Measurements from ENCODE around the gene GET3.

The GET3 gene

DNA sequence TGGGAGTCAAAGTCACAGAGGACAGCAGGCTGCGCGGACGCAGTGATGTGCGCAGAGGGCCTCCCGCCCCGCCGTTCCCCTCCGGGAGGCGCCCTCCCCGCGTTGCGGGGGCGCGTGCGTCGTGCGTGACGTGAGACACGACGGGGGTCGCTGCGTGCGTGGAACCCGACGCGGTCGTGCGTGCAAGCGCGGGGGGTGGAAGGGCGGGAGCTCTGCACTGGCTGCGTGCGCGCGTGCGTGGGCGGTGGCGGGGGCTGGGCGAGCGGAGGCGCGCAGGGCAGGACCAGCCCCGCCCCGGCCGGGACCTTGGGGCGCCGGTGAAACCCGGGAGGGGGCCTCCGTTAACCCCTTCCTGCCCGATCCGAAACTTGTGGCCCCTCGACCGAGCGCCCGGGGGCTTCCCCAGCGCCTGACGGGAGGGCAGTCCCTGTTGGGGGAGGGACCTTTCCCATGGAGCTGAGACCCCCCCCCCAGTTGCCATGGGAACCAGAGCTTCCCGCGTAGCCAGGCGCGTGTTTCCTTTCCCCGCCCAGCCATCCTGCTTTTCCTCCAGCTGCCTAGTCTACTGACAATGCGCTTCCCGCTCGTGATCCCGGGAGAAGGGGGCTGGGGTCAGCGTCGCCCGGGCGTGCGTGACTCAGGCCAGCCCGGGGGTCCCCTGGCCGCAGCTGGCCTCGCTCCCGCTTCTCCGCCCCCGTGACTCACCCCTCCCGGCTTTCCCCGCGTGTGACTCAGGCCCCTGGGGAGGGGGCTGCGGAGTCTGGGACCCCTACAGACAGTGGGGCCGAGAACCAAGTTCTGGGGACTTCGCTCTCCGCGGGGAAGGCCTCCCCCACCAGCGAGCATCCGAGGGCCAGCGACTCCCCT lies 45.4 kb downstream of the GET3 start:
- Histone ChIP-seq H2AFZ (ENCODE audit: low read length) (peak overlapping the region; percentile 78), H3K9ac (ENCODE audit: low read length) (peak overlapping the region; percentile 34; the same call in 1 of the 2 replicates), H3K79me2 (ENCODE audit: low read length) (no peaks in the 10 kb centered on the region), H4K20me1 (ENCODE audit: insufficient read depth, low read length) (no peaks in the 10 kb centered on the region), H3K27ac (ENCODE audit: low read length) (no peak overlapping the region), H3K9me3 (replicated peaks; ENCODE audit: insufficient read depth, low read length) (no peaks in the 10 kb centered on the region), H3K27me3 (replicated peaks; ENCODE audit: insufficient read depth, low read length) (no peaks in the 10 kb centered on the region), H3F3A (ENCODE audit: insufficient read depth, low read length) (peaks cover 13% of the 10 kb centered on the region), H3K9me2 (replicated peaks; ENCODE audit: insufficient read depth, low read length) (no peaks in the 10 kb centered on the region), H3K4me3 (ENCODE audit: low read length) (peak overlapping the region; percentile 64), H3K4me1 (ENCODE audit: low read length) (peaks cover 12% of the 10 kb centered on the region), H3K36me3 (replicated peaks; ENCODE audit: insufficient read depth, low read length) (no peaks in the 10 kb centered on the region), H3K4me2 (ENCODE audit: low read depth, low read length) (peak overlapping the region; percentile 93)
- peak; percentile 23 for DNase-seq
- TF ChIP-seq, protein P1, sequence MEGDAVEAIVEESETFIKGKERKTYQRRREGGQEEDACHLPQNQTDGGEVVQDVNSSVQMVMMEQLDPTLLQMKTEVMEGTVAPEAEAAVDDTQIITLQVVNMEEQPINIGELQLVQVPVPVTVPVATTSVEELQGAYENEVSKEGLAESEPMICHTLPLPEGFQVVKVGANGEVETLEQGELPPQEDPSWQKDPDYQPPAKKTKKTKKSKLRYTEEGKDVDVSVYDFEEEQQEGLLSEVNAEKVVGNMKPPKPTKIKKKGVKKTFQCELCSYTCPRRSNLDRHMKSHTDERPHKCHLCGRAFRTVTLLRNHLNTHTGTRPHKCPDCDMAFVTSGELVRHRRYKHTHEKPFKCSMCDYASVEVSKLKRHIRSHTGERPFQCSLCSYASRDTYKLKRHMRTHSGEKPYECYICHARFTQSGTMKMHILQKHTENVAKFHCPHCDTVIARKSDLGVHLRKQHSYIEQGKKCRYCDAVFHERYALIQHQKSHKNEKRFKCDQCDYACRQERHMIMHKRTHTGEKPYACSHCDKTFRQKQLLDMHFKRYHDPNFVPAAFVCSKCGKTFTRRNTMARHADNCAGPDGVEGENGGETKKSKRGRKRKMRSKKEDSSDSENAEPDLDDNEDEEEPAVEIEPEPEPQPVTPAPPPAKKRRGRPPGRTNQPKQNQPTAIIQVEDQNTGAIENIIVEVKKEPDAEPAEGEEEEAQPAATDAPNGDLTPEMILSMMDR (IDR thresholded peaks at IDR 0.05; ENCODE audit: low read length): peak; percentile 16
- TF ChIP-seq EZH2 (optimal IDR thresholded peaks at IDR 0.05; ENCODE audit: low read depth, low read length): no peak

DNA sequence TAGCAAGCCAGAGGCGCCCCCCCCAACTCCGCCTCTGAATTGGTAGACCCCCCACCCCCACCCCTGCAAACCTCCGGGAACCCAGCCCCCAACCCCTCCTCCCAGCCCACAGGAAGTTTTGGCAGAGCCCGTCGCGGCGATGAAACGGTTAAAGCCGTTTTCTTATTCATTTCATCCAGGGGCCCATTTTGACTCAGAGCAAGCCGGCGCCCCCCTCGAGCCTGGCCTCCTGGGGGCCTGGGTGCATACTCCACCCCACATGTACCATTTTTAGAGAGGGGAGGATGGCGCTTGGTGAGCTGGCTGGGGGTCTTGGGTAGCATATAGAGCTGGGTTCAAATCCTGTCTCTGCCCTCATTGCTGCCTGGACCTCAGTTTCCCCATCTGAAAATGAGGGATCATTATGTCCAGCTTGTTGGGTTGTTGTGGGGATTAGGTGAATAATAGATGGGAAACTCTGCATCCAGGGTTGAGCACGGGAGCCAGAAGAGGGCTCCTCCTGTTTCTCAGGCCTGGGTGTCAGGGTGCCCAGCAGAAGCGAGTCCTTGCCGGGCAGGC lies 46.1 kb downstream of the GET3 start:
- Histone ChIP-seq H3K4me3 (ENCODE audit: low read length) (no peak overlapping the region), H3K9ac (ENCODE audit: low read length) (no peak overlapping the region), H3K79me2 (ENCODE audit: low read length) (no peaks in the 10 kb centered on the region), H3K4me1 (ENCODE audit: low read length) (peaks cover 14% of the 10 kb centered on the region), H3K27me3 (replicated peaks; ENCODE audit: insufficient read depth, low read length) (no peaks in the 10 kb centered on the region), H3K27ac (ENCODE audit: low read length) (no peak overlapping the region), H4K20me1 (ENCODE audit: insufficient read depth, low read length) (no peaks in the 10 kb centered on the region), H3F3A (ENCODE audit: insufficient read depth, low read length) (peaks cover 16% of the 10 kb centered on the region), H3K9me2 (replicated peaks; ENCODE audit: insufficient read depth, low read length) (no peaks in the 10 kb centered on the region), H2AFZ (ENCODE audit: low read length) (no peak overlapping the region), H3K9me3 (replicated peaks; ENCODE audit: insufficient read depth, low read length) (no peaks in the 10 kb centered on the region), H3K4me2 (ENCODE audit: low read depth, low read length) (no peak overlapping the region), H3K36me3 (replicated peaks; ENCODE audit: insufficient read depth, low read length) (no peaks in the 10 kb centered on the region)
- TF ChIP-seq EZH2 (optimal IDR thresholded peaks at IDR 0.05; ENCODE audit: low read depth, low read length) (no peak), EZH2phosphoT487 (IDR thresholded peaks at IDR 0.05; ENCODE audit: low read length) (no peak)
- TF ChIP-seq, protein P1 (IDR thresholded peaks at IDR 0.05; ENCODE audit: low read length): no peak
- DNase-seq: no peak

DNA sequence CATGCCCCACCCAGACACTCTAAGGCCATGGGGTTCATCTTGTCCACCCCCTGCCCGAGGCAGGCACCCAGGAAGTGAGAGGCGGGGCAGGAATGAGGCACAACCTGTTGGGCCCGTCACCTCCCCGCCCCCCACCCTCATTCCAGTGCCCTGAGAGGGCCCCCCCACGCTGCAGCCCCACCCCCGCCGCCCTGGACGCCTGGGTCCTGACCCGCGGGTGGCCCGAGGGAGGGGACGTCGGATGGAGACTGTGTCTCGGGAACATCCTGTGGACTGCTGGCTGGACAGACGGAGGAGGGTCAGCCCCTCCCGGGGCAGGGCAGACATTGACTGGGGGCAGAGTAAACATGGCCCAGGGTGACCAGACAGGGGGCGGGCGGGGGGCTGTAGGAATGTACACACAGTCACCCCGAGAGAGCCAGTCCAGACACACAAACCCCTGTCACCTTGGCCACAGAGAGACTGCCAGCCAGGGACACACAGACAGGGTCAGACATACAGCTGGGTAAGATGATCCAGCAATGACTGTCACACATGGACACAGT lies 46.6 kb downstream of the GET3 start:
- Histone ChIP-seq H2AFZ (ENCODE audit: low read length) (no peak overlapping the region), H3K79me2 (ENCODE audit: low read length) (no peaks in the 10 kb centered on the region), H3F3A (ENCODE audit: insufficient read depth, low read length) (peaks cover 22% of the 10 kb centered on the region), H3K4me3 (ENCODE audit: low read length) (no peak overlapping the region), H3K4me1 (ENCODE audit: low read length) (peaks cover 15% of the 10 kb centered on the region), H3K4me2 (ENCODE audit: low read depth, low read length) (no peak overlapping the region), H4K20me1 (ENCODE audit: insufficient read depth, low read length) (no peaks in the 10 kb centered on the region), H3K9ac (ENCODE audit: low read length) (no peak overlapping the region), H3K9me3 (replicated peaks; ENCODE audit: insufficient read depth, low read length) (no peaks in the 10 kb centered on the region), H3K27ac (ENCODE audit: low read length) (no peak overlapping the region), H3K27me3 (replicated peaks; ENCODE audit: insufficient read depth, low read length) (no peaks in the 10 kb centered on the region), H3K9me2 (replicated peaks; ENCODE audit: insufficient read depth, low read length) (no peaks in the 10 kb centered on the region), H3K36me3 (replicated peaks; ENCODE audit: insufficient read depth, low read length) (no peaks in the 10 kb centered on the region)
- DNase-seq: no peak
- TF ChIP-seq, protein P1 (IDR thresholded peaks at IDR 0.05; ENCODE audit: low read length): no peak
- TF ChIP-seq EZH2 (optimal IDR thresholded peaks at IDR 0.05; ENCODE audit: low read depth, low read length) (no peak), EZH2phosphoT487 (IDR thresholded peaks at IDR 0.05; ENCODE audit: low read length) (no peak)

All from MM.1S (cell line).